K562 (cell line): Measurements from ENCODE around the gene NCOR2. TPM values are rescaled to one million over a fixed set of nuclear protein-coding genes. Genes with fewer than 3 reads are reported as not detected.
A peak's percentile ranks its signal among the peaks of the same experiment; 100 is the strongest.

Experiments
- FOXJ2 ChIP-seq: fragments of 200-800 bp; sonication (Bioruptor generic); IDR thresholded peaks from 2 replicates; pipeline ENCODE4 v1.6.1; 2016; ENCODE audit warnings: missing genetic modification characterization, missing compliant biosample characterization
- GABPB2 ChIP-seq: fragments of 250-450 bp; sonication (Bioruptor Pico); conservative IDR thresholded peaks from 2 replicates; pipeline ENCODE4 v1.5.1; 2021; ENCODE audit warnings: mild to moderate bottlenecking
- HMGXB4 ChIP-seq: sonication (generic); formaldehyde crosslinking; IDR thresholded peaks from 2 replicates; pipeline ENCODE4 v1.8.1; 2023; ENCODE audit warnings: mild to moderate bottlenecking, missing genetic modification reagents
- JUND ChIP-seq, 2 experiments: IDR thresholded peaks; 2 replicates in 1 of 2; 3 replicates in 1 of 2; pipeline ENCODE4 v1.6.1; 2011; ENCODE audit warnings: borderline replicate concordance in 2 of 2, low read depth in 2 of 2, low read length in 2 of 2, improper control_type of control experiment in 1 of 2, missing biosample characterization in 1 of 2, missing genetic modification characterization in 1 of 2, missing genetic modification reagents in 1 of 2
- MAFF ChIP-seq: IDR thresholded peaks from 2 replicates; pipeline ENCODE4 v1.6.1; 2012; ENCODE audit warnings: low read length, improper control_type of control experiment
- MCM2 ChIP-seq: fragments of 450-650 bp; IDR thresholded peaks from 2 replicates; pipeline ENCODE4 v1.6.1; 2017; ENCODE audit warnings: low read depth, mild to moderate bottlenecking
- MEF2A ChIP-seq: IDR thresholded peaks from 2 replicates; pipeline ENCODE4 v1.6.1; 2011; ENCODE audit warnings: low read depth, mild to moderate bottlenecking, low read length, moderate library complexity; ENCODE audit not compliant: control insufficient read depth
- MEF2D ChIP-seq: conservative IDR thresholded peaks from 2 replicates; pipeline ENCODE4 v1.6.1; 2016; ENCODE audit warnings: low read depth, missing genetic modification characterization, missing compliant biosample characterization
- MLLT1 ChIP-seq, 2 experiments: fragments of 450-650 bp; IDR thresholded peaks; 2 replicates each; pipeline ENCODE4 v1.6.1; 2016
- NEUROD1 ChIP-seq: fragments of 150-350 bp; IDR thresholded peaks from 2 replicates; pipeline ENCODE4 v1.6.1; 2014; ENCODE audit warnings: borderline replicate concordance, low read length, low read depth; ENCODE audit not compliant: partially characterized antibody
- NFIX ChIP-seq: fragments of 250-450 bp; sonication (Bioruptor Pico); IDR thresholded peaks from 2 replicates; pipeline ENCODE4 v1.4.0; 2020; ENCODE audit warnings: low read depth, mild to moderate bottlenecking, moderate library complexity
- RBM25 ChIP-seq: fragments of 200-400 bp; formaldehyde crosslinking; IDR thresholded peaks from 2 replicates; pipeline ENCODE4 v1.6.1; 2018; ENCODE audit warnings: low read length, low read depth, moderate library complexity; ENCODE audit not compliant: severe bottlenecking
- RHOXF2B ChIP-seq: fragments of 250-450 bp; sonication (Bioruptor Pico); conservative IDR thresholded peaks from 2 replicates; pipeline ENCODE4 v1.5.1; 2021
- SMARCA4 ChIP-seq: fragments of 450-650 bp; IDR thresholded peaks from 2 replicates; pipeline ENCODE4 v1.6.1; 2016
- SMARCA5 ChIP-seq: fragments of 450-650 bp; IDR thresholded peaks from 2 replicates; pipeline ENCODE4 v1.6.1; 2016
- ZBTB17 ChIP-seq: fragments of 450-650 bp; formaldehyde crosslinking; IDR thresholded peaks from 2 replicates; pipeline ENCODE4 v1.4.0; 2020; ENCODE audit warnings: mild to moderate bottlenecking
- ZBTB5 ChIP-seq: fragments of 450-650 bp; IDR thresholded peaks from 2 replicates; pipeline ENCODE4 v1.6.1; 2017; ENCODE audit warnings: antibody characterized with exemption
- ZFP36 ChIP-seq: fragments of 150-350 bp; IDR thresholded peaks from 2 replicates; pipeline ENCODE4 v1.6.1; 2018; ENCODE audit warnings: low read length, low read depth; ENCODE audit not compliant: partially characterized antibody
- ZNF436 ChIP-seq: fragments of 250-450, 450-650 bp; sonication (Bioruptor Pico); formaldehyde crosslinking; IDR thresholded peaks from 2 replicates; pipeline ENCODE4 v1.7.0; 2020; ENCODE audit warnings: mild to moderate bottlenecking
- ZNF449 ChIP-seq: fragments of 250-450 bp; sonication (Bioruptor Pico); IDR thresholded peaks from 2 replicates; pipeline ENCODE4 v1.8.0; 2022; ENCODE audit warnings: moderate library complexity, mild to moderate bottlenecking, inconsistent platforms
- ZNF696 ChIP-seq: fragments of 250-450 bp; sonication (Bioruptor Pico); conservative IDR thresholded peaks from 2 replicates; pipeline ENCODE4 v1.4.0; 2020; ENCODE audit warnings: mild to moderate bottlenecking, moderate library complexity
- polyA plus RNA-seq, 8 experiments: library from polyadenylated mRNA; depleted of rRNA in 4 of 8; stranded (reverse) in 5 of 8; unstranded in 3 of 8; fragments of >200 nt; fragmentation: Nextera tagmentation in 2 of 8; fragmentation: Illumina TruSeq in 1 of 8; extraction: Ambion mirVana in 2 of 8; extraction: Trizol in 1 of 8; gene quantifications; 2 replicates each; pipeline versions ENCODE4 v1.2.1 to v1.2.3, GENCODE V29; 2011 to 2014; ENCODE audit warnings: inconsistent platforms in 1 of 8, missing spikeins in 1 of 8
- total RNA-seq, 7 experiments: library from RNA; depleted of rRNA in 6 of 7; stranded (reverse); fragments of >200 nt in 6 of 7; fragmentation: Illumina TruSeq in 2 of 7; extraction: Trizol in 2 of 7; gene quantifications; 2 replicates each; pipeline versions ENCODE4 v1.2.1 to v1.2.3, GENCODE V29; 2011 to 2021; ENCODE audit warnings: low replicate concordance in 1 of 7

Gene NCOR2
- total and polyA plus RNA-seq, 9 of the 15 experiments (the other 6 are each of a cell fraction or from before 2014, with no cell fraction given): 0.18 to 126 (median 8.4) TPM

GRCh38 chr12:124611559-124612409 is 44.4 kb upstream of the NCOR2 start (continued):
- TF ChIP-seq ZFP36: peak; percentile 98
- no peak for TF ChIP-seq GABPB2 (CRISPR knock-in tag)
- no peak for TF ChIP-seq MLLT1 (IDR thresholded peaks at IDR 0.05)
- no peak for TF ChIP-seq NEUROD1
- no peak for TF ChIP-seq RHOXF2B
- 0 out of 2 replicates have a peak, but pooled peaks have one; percentile 43 for TF ChIP-seq SMARCA5
- TF ChIP-seq ZBTB17 (CRISPR knock-in tag): no peak
- TF ChIP-seq MEF2D: no peak
- TF ChIP-seq RBM25: peak; percentile 67
- no peak for TF ChIP-seq ZBTB5
- no peak for TF ChIP-seq ZNF696
- no peak for TF ChIP-seq FOXJ2 (tag)
- TF ChIP-seq MCM2: no peak
- no peak for TF ChIP-seq HMGXB4
- TF ChIP-seq MAFF: no peak
- no peak for TF ChIP-seq ZNF449 (CRISPR knock-in tag)
- TF ChIP-seq JUND (IDR thresholded peaks at IDR 0.05; ENCODE audit: borderline replicate concordance, low read depth, low read length): no peak
- no peak for TF ChIP-seq JUND (tag; IDR thresholded peaks at IDR 0.05; ENCODE audit: borderline replicate concordance, low read depth, low read length)
- no peak for TF ChIP-seq NFIX (CRISPR knock-in tag)
- TF ChIP-seq MEF2A: no peak
- no peak for TF ChIP-seq SMARCA4
- peak; percentile 82 for TF ChIP-seq ZNF436 (CRISPR knock-in tag)
